SK-N-SH (cell line): ENCODE data around the gene SMAD5. TPM values are rescaled to one million over a fixed set of nuclear protein-coding genes. Genes with fewer than 3 reads are reported as not detected.

ENCODE experiments used
- CTCF ChIA-PET: fragments of 300-600, 350-600 bp; formaldehyde crosslinking; extraction: SDS; loops from one replicate; lab custom pipeline; 2021; lab: Yijun Ruan, JAX
- POLR2A ChIA-PET: fragments of 350-600 bp; sonication (Branson Sonifier 250); formaldehyde crosslinking; extraction: SDS; loops from one replicate; lab custom pipeline; 2020; ENCODE audit warnings: antibody characterized with exemption, inconsistent platforms; lab: Yijun Ruan, JAX
- DNase-seq: peaks from one replicate; pipeline ENCODE4 v3.0.0; 2012
- H2AFZ ChIP-seq: fragments of 200-600 bp; sonication (generic); 2 replicates; pipeline ENCODE4 v1.8.1; 2016; ENCODE audit warnings: antibody characterized with exemption, mild to moderate bottlenecking, low read depth
- H3F3A ChIP-seq: fragments of 200-600 bp; sonication (generic); replicated peaks from 2 replicates; pipeline ENCODE3; 2016; ENCODE audit warnings: antibody characterized with exemption, mild to moderate bottlenecking; ENCODE audit not compliant: insufficient read depth
- H3K27ac ChIP-seq, 2 experiments: fragments of 200-500 bp in 1 of 2; fragments of 200-600 bp in 1 of 2; sonication (Bioruptor generic) in 1 of 2; sonication (generic), shearing (Covaris generic) in 1 of 2; 2 replicates each; pipeline versions ENCODE4 v1.5.1 to v1.6.1; 2014 to 2016; ENCODE audit warnings: low read depth in 2 of 2, inconsistent platforms in 1 of 2, low read length in 1 of 2, mild to moderate bottlenecking in 1 of 2, mixed read lengths in 1 of 2
- H3K27me3 ChIP-seq: fragments of 200-600 bp; sonication (generic), shearing (Covaris generic); 2 replicates; pipeline ENCODE4 v1.6.1; 2016; ENCODE audit warnings: mixed run types; ENCODE audit not compliant: insufficient read depth
- H3K36me3 ChIP-seq, 2 experiments: fragments of 200-500 bp in 1 of 2; fragments of 200-600 bp in 1 of 2; sonication (Bioruptor generic) in 1 of 2; sonication (generic) in 1 of 2; replicated peaks in 1 of 2; 2 replicates each; pipeline versions ENCODE3 to v1.5.1; 2014 to 2016; ENCODE audit warnings: low read length in 1 of 2, mild to moderate bottlenecking in 1 of 2; ENCODE audit not compliant: insufficient read depth in 2 of 2, control insufficient read depth in 1 of 2
- H3K4me1 ChIP-seq, 2 experiments: fragments of 200-500 bp in 1 of 2; fragments of 200-600 bp in 1 of 2; sonication (Bioruptor generic) in 1 of 2; sonication (generic), shearing (Covaris generic) in 1 of 2; 2 replicates each; pipeline versions ENCODE4 v1.5.1 to v1.6.1; 2014 to 2016; ENCODE audit warnings: low read depth in 1 of 2, low read length in 1 of 2, mixed run types in 1 of 2; ENCODE audit not compliant: insufficient read depth in 2 of 2, control insufficient read depth in 1 of 2
- H3K4me2 ChIP-seq: fragments of 200-600 bp; sonication (generic), shearing (Covaris generic); 2 replicates; pipeline ENCODE4 v1.6.1; 2017; ENCODE audit warnings: mixed run types
- H3K4me3 ChIP-seq, 2 experiments: fragments of 200-500 bp in 1 of 2; fragments of 200-600 bp in 1 of 2; sonication (Bioruptor generic) in 1 of 2; sonication (generic), shearing (Covaris generic) in 1 of 2; 2 replicates each; pipeline versions ENCODE4 v1.5.1 to v1.8.1; 2014 to 2016; ENCODE audit warnings: low read depth in 2 of 2, inconsistent platforms in 1 of 2, low read length in 1 of 2, mild to moderate bottlenecking in 1 of 2, mixed read lengths in 1 of 2, moderate library complexity in 1 of 2
- H3K79me2 ChIP-seq: fragments of 200-600 bp; sonication (generic); 2 replicates; pipeline ENCODE4 v1.8.1; 2017; ENCODE audit warnings: mild to moderate bottlenecking; ENCODE audit not compliant: insufficient read depth
- H3K9ac ChIP-seq: fragments of 200-600 bp; sonication (generic); 2 replicates; pipeline ENCODE4 v1.6.1; 2017; ENCODE audit warnings: mixed run types
- H3K9me2 ChIP-seq: fragments of 200-600 bp; sonication (generic); 2 replicates; pipeline ENCODE4 v1.6.1; 2017; ENCODE audit warnings: mixed run types
- H3K9me3 ChIP-seq: fragments of 200-600 bp; sonication (generic); 2 replicates; pipeline ENCODE4 v1.6.1; 2017; ENCODE audit warnings: mixed run types, mild to moderate bottlenecking, moderate library complexity
- H4K20me1 ChIP-seq: fragments of 200-600 bp; sonication (generic); 2 replicates; pipeline ENCODE4 v1.6.1; 2017; ENCODE audit warnings: mild to moderate bottlenecking, mixed run types; ENCODE audit not compliant: insufficient read depth
- FOXM1 ChIP-seq: IDR thresholded peaks from 2 replicates; pipeline ENCODE4 v1.4.0; 2012; ENCODE audit warnings: low read depth, mild to moderate bottlenecking
- GABPA ChIP-seq: IDR thresholded peaks from 2 replicates; pipeline ENCODE4 v1.4.0; 2012; ENCODE audit warnings: low read depth, mild to moderate bottlenecking
- MEF2A ChIP-seq: IDR thresholded peaks from 2 replicates; pipeline ENCODE4 v1.4.0; 2012; ENCODE audit warnings: low read depth, borderline replicate concordance
- MXI1 ChIP-seq: IDR thresholded peaks from 2 replicates; pipeline ENCODE4 v1.6.1; 2012; ENCODE audit warnings: mild to moderate bottlenecking, low read depth, low read length, improper control_type of control experiment
- NFIC ChIP-seq: IDR thresholded peaks from 2 replicates; pipeline ENCODE4 v1.4.0; 2012; ENCODE audit warnings: borderline replicate concordance
- POLR2AphosphoS5 ChIP-seq: IDR thresholded peaks from 2 replicates; pipeline ENCODE4 v1.6.1; 2012; ENCODE audit warnings: low read depth, low read length
- RAD21 ChIP-seq: IDR thresholded peaks from 2 replicates; pipeline ENCODE4 v1.6.1; 2012; ENCODE audit warnings: mild to moderate bottlenecking, low read length
- RCOR1 ChIP-seq: fragments of 150-350 bp; IDR thresholded peaks from 2 replicates; pipeline ENCODE4 v1.6.1; 2017; ENCODE audit warnings: antibody characterized with exemption, low read length
- SMC3 ChIP-seq: IDR thresholded peaks from 2 replicates; pipeline ENCODE4 v1.6.1; 2012; ENCODE audit warnings: low read depth, low read length, improper control_type of control experiment
- TAF1 ChIP-seq: IDR thresholded peaks from 2 replicates; pipeline ENCODE4 v1.6.1; 2012; ENCODE audit warnings: low read depth, mild to moderate bottlenecking, low read length, moderate library complexity, borderline replicate concordance
- YY1 ChIP-seq: IDR thresholded peaks from 2 replicates; pipeline ENCODE4 v1.4.0; 2012; ENCODE audit warnings: low read depth, mild to moderate bottlenecking
- WGBS: methylation state at CpG from one replicate; pipeline ENCODE4 v1.1.6; 2017; ENCODE audit warnings: low lambda C conversion rate; 5-methylcytosine and 5-hydroxymethylcytosine counted together
- polyA plus RNA-seq, 3 experiments: library from polyadenylated mRNA; depleted of rRNA; stranded (reverse); fragments of >200 nt; gene quantifications; 2 replicates each; pipeline ENCODE4 v1.2.3, GENCODE V29; 2012
- TF ChIP-seq, protein P1 (sequence below): IDR thresholded peaks from 2 replicates; pipeline ENCODE4 v1.4.0; 2012; ENCODE audit warnings: low read depth, borderline replicate concordance
- TF ChIP-seq, protein P2 (sequence below): IDR thresholded peaks from 2 replicates; pipeline ENCODE4; 2012
- TF ChIP-seq, protein P3 (sequence below): IDR thresholded peaks from 2 replicates; pipeline ENCODE4 v1.6.1; 2012; ENCODE audit warnings: mild to moderate bottlenecking, low read depth, low read length, moderate library complexity
- TF ChIP-seq, protein P4 (sequence below): fragments of 150-350 bp; IDR thresholded peaks from 2 replicates; pipeline ENCODE4 v1.6.1; 2017; ENCODE audit warnings: antibody characterized with exemption, low read length, low read depth, borderline replicate concordance
- TF ChIP-seq, protein P5 (sequence below): fragments of 150-350 bp; IDR thresholded peaks from 2 replicates; pipeline ENCODE4 v1.6.1; 2016; ENCODE audit warnings: mild to moderate bottlenecking, low read depth, low read length
- TF ChIP-seq, protein P6 (sequence below): fragments of 200-600 bp; sonication (generic); IDR thresholded peaks from 2 replicates; pipeline ENCODE4 v1.6.1; 2017; ENCODE audit warnings: antibody characterized with exemption, mild to moderate bottlenecking, moderate library complexity
- TF ChIP-seq, protein P7 (sequence below): IDR thresholded peaks from 2 replicates; pipeline ENCODE4 v1.4.0; 2012; ENCODE audit warnings: low read depth

SMAD5 gene
- polyA plus RNA-seq, 1 of the 3 experiments (the other 2 are of a cell fraction): 26.9 TPM

DNA sequence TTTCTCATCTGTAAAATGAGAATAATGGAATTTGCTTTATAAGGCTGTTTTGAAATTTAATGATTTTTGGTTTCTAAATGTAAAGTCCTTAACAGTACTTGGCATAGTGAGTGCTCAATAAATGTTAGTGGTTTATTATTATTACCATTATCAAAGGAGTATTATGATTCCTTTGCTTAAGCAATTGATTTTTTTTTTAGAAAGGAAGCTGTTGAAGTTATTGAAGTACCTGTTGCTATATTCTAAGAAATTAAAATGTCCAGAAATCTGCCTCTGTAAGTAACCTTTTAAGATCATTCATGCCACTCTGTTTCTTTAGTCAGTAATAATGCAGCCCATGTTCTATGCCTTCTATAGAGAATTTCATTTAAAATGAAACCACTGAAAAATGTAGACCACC is 15.0 kb downstream of the SMAD5 start:
- TF ChIP-seq, protein P1, sequence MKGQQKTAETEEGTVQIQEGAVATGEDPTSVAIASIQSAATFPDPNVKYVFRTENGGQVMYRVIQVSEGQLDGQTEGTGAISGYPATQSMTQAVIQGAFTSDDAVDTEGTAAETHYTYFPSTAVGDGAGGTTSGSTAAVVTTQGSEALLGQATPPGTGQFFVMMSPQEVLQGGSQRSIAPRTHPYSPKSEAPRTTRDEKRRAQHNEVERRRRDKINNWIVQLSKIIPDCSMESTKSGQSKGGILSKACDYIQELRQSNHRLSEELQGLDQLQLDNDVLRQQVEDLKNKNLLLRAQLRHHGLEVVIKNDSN: no peak
- POLR2A ChIA-PET: interaction anchor here (0.7 kb wide), 1 partner anchor 10 kb away, joined by 3 read pairs; no protein-coding TSS in a partner anchor
- H3K4me1 ChIP-seq: peaks cover 3% of the 10 kb centered on the region in 2 experiments; a peak in 3 of 4 replicates
- no peak overlapping the region for H2AFZ ChIP-seq
- no peak overlapping the region for H3K4me3 ChIP-seq
- no peaks in the 10 kb centered on the region for H3K9me2 ChIP-seq
- H3K36me3 ChIP-seq: peaks cover 37 to 41% of the 10 kb centered on the region in 2 experiments
- H3F3A ChIP-seq: peaks cover 6% of the 10 kb centered on the region
- peaks cover 90% of the 10 kb centered on the region for H4K20me1 ChIP-seq
- H3K9ac ChIP-seq: no peak overlapping the region
- H3K27me3 ChIP-seq: no peaks in the 10 kb centered on the region
- DNase-seq: no peak
- no peaks in the 10 kb centered on the region for H3K9me3 ChIP-seq
- peaks cover 100% of the 10 kb centered on the region for H3K79me2 ChIP-seq
- no peak overlapping the region for H3K4me2 ChIP-seq
- no peak overlapping the region for H3K27ac ChIP-seq
- CTCF ChIA-PET: interaction anchor here (1.1 to 1.3 kb wide), 3 partner anchors 66 to 587 kb away, joined by 3 to 4 read pairs (median 3); no protein-coding TSS in a partner anchor

DNA sequence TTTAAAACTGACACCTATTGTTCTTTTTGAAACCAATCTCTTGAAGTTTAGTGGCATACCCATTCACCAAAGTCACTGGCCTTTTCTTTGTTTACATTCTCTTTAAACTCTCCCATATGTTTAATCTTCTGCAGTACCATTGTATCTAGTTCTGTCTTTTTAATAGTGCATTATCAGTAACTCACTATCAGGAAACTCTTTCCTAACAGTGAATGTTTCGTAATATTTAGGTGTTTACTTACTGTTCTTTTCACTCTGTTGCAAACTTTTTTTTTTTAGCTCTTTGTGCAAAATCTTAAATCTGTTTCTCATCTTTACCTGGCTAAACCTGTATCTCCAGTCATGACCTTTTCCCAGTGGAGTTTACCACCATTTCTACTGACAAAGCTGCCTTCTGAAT is 17.2 kb downstream of the SMAD5 start:
- Histone ChIP-seq H3K27me3 (no peaks in the 10 kb centered on the region), H2AFZ (no peak overlapping the region), H3K9me3 (no peaks in the 10 kb centered on the region), H3K27ac (no peak overlapping the region), H3K4me3 (no peak overlapping the region), H3K79me2 (peaks cover 99% of the 10 kb centered on the region), H3K9ac (no peak overlapping the region), H3K4me2 (no peak overlapping the region), H3F3A (peaks cover 13% of the 10 kb centered on the region), H4K20me1 (peaks cover 80% of the 10 kb centered on the region), H3K9me2 (no peaks in the 10 kb centered on the region), H3K36me3 (peaks cover 60 to 61% of the 10 kb centered on the region in 2 experiments), H3K4me1 (no peaks in the 10 kb centered on the region; a peak in 1 of 4 replicates)
- ChIA-PET CTCF (no interaction called here), POLR2A (no interaction called here)
- 97% methylated on average over 1 of the region's 1 CpG for WGBS
- TF ChIP-seq TAF1: no peak
- TF ChIP-seq RCOR1: no peak
- no peak for TF ChIP-seq MEF2A
- TF ChIP-seq, protein P2, sequence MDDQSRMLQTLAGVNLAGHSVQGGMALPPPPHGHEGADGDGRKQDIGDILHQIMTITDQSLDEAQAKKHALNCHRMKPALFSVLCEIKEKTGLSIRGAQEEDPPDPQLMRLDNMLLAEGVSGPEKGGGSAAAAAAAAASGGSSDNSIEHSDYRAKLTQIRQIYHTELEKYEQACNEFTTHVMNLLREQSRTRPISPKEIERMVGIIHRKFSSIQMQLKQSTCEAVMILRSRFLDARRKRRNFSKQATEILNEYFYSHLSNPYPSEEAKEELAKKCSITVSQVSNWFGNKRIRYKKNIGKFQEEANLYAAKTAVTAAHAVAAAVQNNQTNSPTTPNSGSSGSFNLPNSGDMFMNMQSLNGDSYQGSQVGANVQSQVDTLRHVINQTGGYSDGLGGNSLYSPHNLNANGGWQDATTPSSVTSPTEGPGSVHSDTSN: no peak
- TF ChIP-seq FOXM1: no peak
- TF ChIP-seq, protein P3, sequence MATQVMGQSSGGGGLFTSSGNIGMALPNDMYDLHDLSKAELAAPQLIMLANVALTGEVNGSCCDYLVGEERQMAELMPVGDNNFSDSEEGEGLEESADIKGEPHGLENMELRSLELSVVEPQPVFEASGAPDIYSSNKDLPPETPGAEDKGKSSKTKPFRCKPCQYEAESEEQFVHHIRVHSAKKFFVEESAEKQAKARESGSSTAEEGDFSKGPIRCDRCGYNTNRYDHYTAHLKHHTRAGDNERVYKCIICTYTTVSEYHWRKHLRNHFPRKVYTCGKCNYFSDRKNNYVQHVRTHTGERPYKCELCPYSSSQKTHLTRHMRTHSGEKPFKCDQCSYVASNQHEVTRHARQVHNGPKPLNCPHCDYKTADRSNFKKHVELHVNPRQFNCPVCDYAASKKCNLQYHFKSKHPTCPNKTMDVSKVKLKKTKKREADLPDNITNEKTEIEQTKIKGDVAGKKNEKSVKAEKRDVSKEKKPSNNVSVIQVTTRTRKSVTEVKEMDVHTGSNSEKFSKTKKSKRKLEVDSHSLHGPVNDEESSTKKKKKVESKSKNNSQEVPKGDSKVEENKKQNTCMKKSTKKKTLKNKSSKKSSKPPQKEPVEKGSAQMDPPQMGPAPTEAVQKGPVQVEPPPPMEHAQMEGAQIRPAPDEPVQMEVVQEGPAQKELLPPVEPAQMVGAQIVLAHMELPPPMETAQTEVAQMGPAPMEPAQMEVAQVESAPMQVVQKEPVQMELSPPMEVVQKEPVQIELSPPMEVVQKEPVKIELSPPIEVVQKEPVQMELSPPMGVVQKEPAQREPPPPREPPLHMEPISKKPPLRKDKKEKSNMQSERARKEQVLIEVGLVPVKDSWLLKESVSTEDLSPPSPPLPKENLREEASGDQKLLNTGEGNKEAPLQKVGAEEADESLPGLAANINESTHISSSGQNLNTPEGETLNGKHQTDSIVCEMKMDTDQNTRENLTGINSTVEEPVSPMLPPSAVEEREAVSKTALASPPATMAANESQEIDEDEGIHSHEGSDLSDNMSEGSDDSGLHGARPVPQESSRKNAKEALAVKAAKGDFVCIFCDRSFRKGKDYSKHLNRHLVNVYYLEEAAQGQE: no peak
- no peak for TF ChIP-seq SMC3
- TF ChIP-seq, protein P4, sequence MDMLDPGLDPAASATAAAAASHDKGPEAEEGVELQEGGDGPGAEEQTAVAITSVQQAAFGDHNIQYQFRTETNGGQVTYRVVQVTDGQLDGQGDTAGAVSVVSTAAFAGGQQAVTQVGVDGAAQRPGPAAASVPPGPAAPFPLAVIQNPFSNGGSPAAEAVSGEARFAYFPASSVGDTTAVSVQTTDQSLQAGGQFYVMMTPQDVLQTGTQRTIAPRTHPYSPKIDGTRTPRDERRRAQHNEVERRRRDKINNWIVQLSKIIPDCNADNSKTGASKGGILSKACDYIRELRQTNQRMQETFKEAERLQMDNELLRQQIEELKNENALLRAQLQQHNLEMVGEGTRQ: no peak
- TF ChIP-seq, protein P5, sequence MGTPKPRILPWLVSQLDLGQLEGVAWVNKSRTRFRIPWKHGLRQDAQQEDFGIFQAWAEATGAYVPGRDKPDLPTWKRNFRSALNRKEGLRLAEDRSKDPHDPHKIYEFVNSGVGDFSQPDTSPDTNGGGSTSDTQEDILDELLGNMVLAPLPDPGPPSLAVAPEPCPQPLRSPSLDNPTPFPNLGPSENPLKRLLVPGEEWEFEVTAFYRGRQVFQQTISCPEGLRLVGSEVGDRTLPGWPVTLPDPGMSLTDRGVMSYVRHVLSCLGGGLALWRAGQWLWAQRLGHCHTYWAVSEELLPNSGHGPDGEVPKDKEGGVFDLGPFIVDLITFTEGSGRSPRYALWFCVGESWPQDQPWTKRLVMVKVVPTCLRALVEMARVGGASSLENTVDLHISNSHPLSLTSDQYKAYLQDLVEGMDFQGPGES: no peak
- TF ChIP-seq, protein P6, sequence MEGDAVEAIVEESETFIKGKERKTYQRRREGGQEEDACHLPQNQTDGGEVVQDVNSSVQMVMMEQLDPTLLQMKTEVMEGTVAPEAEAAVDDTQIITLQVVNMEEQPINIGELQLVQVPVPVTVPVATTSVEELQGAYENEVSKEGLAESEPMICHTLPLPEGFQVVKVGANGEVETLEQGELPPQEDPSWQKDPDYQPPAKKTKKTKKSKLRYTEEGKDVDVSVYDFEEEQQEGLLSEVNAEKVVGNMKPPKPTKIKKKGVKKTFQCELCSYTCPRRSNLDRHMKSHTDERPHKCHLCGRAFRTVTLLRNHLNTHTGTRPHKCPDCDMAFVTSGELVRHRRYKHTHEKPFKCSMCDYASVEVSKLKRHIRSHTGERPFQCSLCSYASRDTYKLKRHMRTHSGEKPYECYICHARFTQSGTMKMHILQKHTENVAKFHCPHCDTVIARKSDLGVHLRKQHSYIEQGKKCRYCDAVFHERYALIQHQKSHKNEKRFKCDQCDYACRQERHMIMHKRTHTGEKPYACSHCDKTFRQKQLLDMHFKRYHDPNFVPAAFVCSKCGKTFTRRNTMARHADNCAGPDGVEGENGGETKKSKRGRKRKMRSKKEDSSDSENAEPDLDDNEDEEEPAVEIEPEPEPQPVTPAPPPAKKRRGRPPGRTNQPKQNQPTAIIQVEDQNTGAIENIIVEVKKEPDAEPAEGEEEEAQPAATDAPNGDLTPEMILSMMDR: no peak
- TF ChIP-seq NFIC: no peak
- TF ChIP-seq RAD21: no peak
- TF ChIP-seq POLR2AphosphoS5: no peak
- TF ChIP-seq YY1: no peak
- no peak for TF ChIP-seq MXI1
- TF ChIP-seq GABPA: no peak
- TF ChIP-seq, protein P7, sequence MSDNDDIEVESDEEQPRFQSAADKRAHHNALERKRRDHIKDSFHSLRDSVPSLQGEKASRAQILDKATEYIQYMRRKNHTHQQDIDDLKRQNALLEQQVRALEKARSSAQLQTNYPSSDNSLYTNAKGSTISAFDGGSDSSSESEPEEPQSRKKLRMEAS: no peak
- no peak for DNase-seq
